Astrocyte (in vitro differentiated cells and primary cell): Measurements from ENCODE around the gene OTOP3. TPM values are rescaled to one million over a fixed set of nuclear protein-coding genes. Genes with fewer than 3 reads are reported as not detected.

Experiments
- DNase-seq: peaks from one replicate; pipeline ENCODE4 v3.0.0-alpha.2; 2010; ENCODE audit warnings: low read depth
- FAIRE-seq: peaks from 2 replicates; lab custom pipeline; 2011; peaks lifted over from hg19 to GRCh38; lab: Jason Lieb, UNC
- H2AFZ ChIP-seq: 2 replicates; pipeline ENCODE4 v1.6.0; 2012; ENCODE audit warnings: low read depth, low read length, inconsistent platforms
- H3K27ac ChIP-seq: 2 replicates; pipeline ENCODE4 v1.5.1; 2011; ENCODE audit warnings: low read depth, low read length, inconsistent platforms
- H3K27me3 ChIP-seq: 2 replicates; pipeline ENCODE4 v1.6.0; 2011; ENCODE audit warnings: low read length, inconsistent platforms; ENCODE audit not compliant: insufficient read depth
- H3K36me3 ChIP-seq: 2 replicates; pipeline ENCODE4 v1.5.1; 2011; ENCODE audit warnings: low read length, inconsistent platforms; ENCODE audit not compliant: insufficient read depth
- H3K4me1 ChIP-seq: 2 replicates; pipeline ENCODE4 v1.5.1; 2011; ENCODE audit warnings: low read length, inconsistent platforms; ENCODE audit not compliant: insufficient read depth
- H3K4me2 ChIP-seq: 2 replicates; pipeline ENCODE4 v1.6.0; 2012; ENCODE audit warnings: low read length, inconsistent platforms
- H3K4me3 ChIP-seq: 2 replicates; pipeline ENCODE4 v1.5.1; 2011; ENCODE audit warnings: low read depth, mild to moderate bottlenecking, low read length, inconsistent platforms; ENCODE audit not compliant: insufficient read depth
- H3K79me2 ChIP-seq: 2 replicates; pipeline ENCODE4 v1.6.0; 2012; ENCODE audit warnings: mild to moderate bottlenecking, low read length, inconsistent platforms; ENCODE audit not compliant: insufficient read depth
- H3K9ac ChIP-seq: 2 replicates; pipeline ENCODE4 v1.6.0; 2012; ENCODE audit warnings: mild to moderate bottlenecking, low read length, inconsistent platforms
- H3K9me3 ChIP-seq: 2 replicates; pipeline ENCODE4 v1.5.1; 2012; ENCODE audit warnings: low read depth, mild to moderate bottlenecking, low read length, inconsistent platforms; ENCODE audit not compliant: insufficient read depth
- H4K20me1 ChIP-seq: 2 replicates; pipeline ENCODE4 v1.6.0; 2012; ENCODE audit warnings: low read length, inconsistent platforms; ENCODE audit not compliant: insufficient read depth
- H3K27ac Mint-ChIP-seq: one replicate; pipeline ENCODE4 v1.8.0; 2021; ENCODE audit warnings: mild to moderate bottlenecking, mixed read lengths; ENCODE audit not compliant: unreplicated experiment
- H3K27me3 Mint-ChIP-seq: one replicate; pipeline ENCODE4 v1.8.0; 2021; ENCODE audit warnings: low read depth, mixed read lengths; ENCODE audit not compliant: unreplicated experiment
- H3K36me3 Mint-ChIP-seq: one replicate; pipeline ENCODE4 v1.8.0; 2021; ENCODE audit warnings: low read depth, mixed read lengths; ENCODE audit not compliant: unreplicated experiment
- H3K4me1 Mint-ChIP-seq: one replicate; pipeline ENCODE4 v1.8.0; 2021; ENCODE audit warnings: low read depth, mixed read lengths; ENCODE audit not compliant: unreplicated experiment
- H3K4me3 Mint-ChIP-seq: one replicate; pipeline ENCODE4 v1.8.0; 2021; ENCODE audit warnings: mild to moderate bottlenecking, moderate library complexity, mixed read lengths; ENCODE audit not compliant: unreplicated experiment
- H3K9me3 Mint-ChIP-seq: one replicate; pipeline ENCODE4 v1.8.0; 2021; ENCODE audit warnings: mild to moderate bottlenecking, mixed read lengths; ENCODE audit not compliant: unreplicated experiment
- EZH2 ChIP-seq: IDR thresholded peaks from 2 replicates; pipeline ENCODE4 v1.6.1; 2012; ENCODE audit warnings: mild to moderate bottlenecking, low read length, inconsistent platforms; ENCODE audit not compliant: insufficient read depth
- total RNA-seq: library from RNA; stranded (reverse); gene quantifications from 2 replicates; pipeline ENCODE4 v1.2.1, GENCODE V29; 2021
- TF ChIP-seq, protein P1 (sequence below): IDR thresholded peaks from 2 replicates; pipeline ENCODE4 v1.5.1; 2011; ENCODE audit warnings: low read depth, mild to moderate bottlenecking, inconsistent platforms, low read length, moderate library complexity; ENCODE audit not compliant: insufficient read depth

The OTOP3 gene
- total RNA-seq, 1 donor from 2014 or later: not detected

DNA sequence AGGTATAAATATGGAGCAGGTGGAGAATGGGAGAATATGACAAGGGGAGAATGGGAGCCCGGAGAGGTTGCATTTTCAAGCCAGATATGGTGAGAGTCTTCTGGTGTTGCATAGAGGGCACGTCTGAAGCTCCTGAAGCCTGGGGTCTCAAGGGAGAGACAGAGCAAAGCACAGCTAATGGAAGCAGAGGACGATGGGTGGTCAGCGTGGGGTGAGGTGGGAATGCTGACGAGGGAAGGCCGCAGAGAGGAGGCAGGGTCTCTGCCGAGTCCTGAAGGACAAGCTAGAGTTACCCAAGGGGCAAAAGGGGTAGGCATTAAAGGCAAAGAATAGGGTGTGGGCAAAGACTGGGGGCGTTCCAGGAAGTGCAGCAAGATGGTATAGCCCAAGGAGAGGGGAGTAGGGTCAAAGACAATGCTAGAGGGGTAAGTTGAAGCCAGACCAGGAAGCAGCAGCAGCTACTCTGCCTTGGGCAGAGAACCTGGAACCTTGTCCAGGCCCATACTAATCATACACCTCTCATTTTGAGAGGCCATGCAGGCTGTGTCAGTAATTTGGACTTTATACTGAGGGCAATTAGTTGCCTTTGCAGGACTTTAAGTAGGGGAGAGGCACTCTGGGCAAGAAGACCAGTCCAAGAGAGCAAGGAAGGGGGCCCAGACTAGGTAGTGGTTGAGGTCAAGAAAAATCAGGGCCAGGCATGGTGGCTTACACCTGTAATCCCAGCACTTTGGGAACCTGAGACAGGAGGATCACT is 2.7 kb downstream of the OTOP3 start:
- Histone ChIP-seq H2AFZ (no peak overlapping the region), H3K4me2 (no peak overlapping the region), H4K20me1 (no peaks in the 10 kb centered on the region), H3K4me1 (no peaks in the 10 kb centered on the region), H3K27me3 (peaks cover 43% of the 10 kb centered on the region), H3K9me3 (no peaks in the 10 kb centered on the region), H3K36me3 (no peaks in the 10 kb centered on the region), H3K9ac (no peak overlapping the region), H3K79me2 (no peaks in the 10 kb centered on the region), H3K27ac (no peak overlapping the region), H3K4me3 (no peak overlapping the region)
- peaks cover 75% of the 10 kb centered on the region for H3K27me3 Mint-ChIP-seq
- no peak for FAIRE-seq
- peaks cover 3% of the 10 kb centered on the region for H3K9me3 Mint-ChIP-seq
- TF ChIP-seq EZH2: no peak
- TF ChIP-seq, protein P1, sequence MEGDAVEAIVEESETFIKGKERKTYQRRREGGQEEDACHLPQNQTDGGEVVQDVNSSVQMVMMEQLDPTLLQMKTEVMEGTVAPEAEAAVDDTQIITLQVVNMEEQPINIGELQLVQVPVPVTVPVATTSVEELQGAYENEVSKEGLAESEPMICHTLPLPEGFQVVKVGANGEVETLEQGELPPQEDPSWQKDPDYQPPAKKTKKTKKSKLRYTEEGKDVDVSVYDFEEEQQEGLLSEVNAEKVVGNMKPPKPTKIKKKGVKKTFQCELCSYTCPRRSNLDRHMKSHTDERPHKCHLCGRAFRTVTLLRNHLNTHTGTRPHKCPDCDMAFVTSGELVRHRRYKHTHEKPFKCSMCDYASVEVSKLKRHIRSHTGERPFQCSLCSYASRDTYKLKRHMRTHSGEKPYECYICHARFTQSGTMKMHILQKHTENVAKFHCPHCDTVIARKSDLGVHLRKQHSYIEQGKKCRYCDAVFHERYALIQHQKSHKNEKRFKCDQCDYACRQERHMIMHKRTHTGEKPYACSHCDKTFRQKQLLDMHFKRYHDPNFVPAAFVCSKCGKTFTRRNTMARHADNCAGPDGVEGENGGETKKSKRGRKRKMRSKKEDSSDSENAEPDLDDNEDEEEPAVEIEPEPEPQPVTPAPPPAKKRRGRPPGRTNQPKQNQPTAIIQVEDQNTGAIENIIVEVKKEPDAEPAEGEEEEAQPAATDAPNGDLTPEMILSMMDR: no peak
- no peak overlapping the region for H3K27ac Mint-ChIP-seq
- no peaks in the 10 kb centered on the region for H3K36me3 Mint-ChIP-seq
- no peak overlapping the region for H3K4me3 Mint-ChIP-seq
- DNase-seq: no peak
- no peaks in the 10 kb centered on the region for H3K4me1 Mint-ChIP-seq

DNA sequence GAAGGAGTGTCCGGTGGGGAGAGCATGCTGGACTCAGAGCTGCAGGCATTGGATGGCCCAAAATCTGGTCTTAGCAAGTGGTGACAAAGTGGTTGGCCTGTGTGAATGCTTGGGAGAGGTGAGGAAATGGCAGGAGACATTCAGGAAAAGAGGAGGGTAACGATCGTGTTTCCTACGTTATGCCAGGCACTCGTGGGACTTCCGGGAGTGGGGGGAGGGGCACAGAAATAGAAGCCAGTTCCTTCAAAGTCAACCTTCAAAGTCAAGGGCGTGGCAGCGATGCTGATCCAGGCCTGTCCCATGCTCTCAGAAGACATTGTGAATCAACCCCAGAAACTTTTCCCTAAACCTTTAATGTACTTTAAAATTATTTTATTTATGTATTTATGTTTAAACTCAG is 3.8 kb downstream of the OTOP3 start:
- Histone ChIP-seq H3K27me3 (peaks cover 42% of the 10 kb centered on the region), H3K9me3 (no peaks in the 10 kb centered on the region), H3K4me3 (no peak overlapping the region), H3K79me2 (no peaks in the 10 kb centered on the region), H3K4me1 (no peaks in the 10 kb centered on the region), H3K4me2 (no peak overlapping the region), H3K9ac (no peak overlapping the region), H2AFZ (no peak overlapping the region), H3K27ac (no peak overlapping the region), H4K20me1 (no peaks in the 10 kb centered on the region), H3K36me3 (no peaks in the 10 kb centered on the region)
- Mint-ChIP-seq H3K9me3 (peaks cover 3% of the 10 kb centered on the region), H3K4me3 (peak overlapping the region; percentile 10), H3K27ac (no peak overlapping the region), H3K36me3 (no peaks in the 10 kb centered on the region), H3K27me3 (peaks cover 76% of the 10 kb centered on the region), H3K4me1 (no peaks in the 10 kb centered on the region)
- DNase-seq (no peak), FAIRE-seq (no peak)
- TF ChIP-seq, protein P1: no peak
- no peak for TF ChIP-seq EZH2

DNA sequence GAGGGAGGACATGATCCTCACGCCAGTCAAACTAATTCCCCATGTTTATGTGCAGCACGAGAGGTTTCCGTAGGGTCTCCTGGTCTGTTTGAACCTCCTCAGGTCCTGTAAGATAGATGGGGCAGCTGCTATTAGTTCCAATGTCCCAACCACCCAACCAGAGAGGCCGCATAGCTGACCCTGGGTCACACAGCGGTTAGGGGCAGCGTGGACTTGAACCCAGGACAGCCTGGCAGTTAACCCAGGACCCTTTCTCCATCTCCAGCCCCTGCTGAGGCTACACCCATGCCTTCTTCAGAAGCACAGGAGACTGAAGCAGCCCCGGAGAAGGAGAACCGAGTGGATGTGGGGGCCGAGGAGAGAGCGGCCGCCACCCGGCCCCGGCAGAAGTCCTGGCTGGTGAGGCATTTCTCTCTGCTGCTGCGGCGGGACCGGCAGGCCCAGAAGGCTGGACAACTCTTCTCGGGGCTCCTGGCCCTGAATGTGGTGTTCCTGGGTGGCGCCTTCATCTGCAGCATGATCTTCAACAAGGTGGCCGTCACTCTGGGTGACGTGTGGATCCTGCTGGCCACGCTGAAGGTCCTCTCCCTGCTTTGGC is 5.5 kb downstream of the OTOP3 start:
- Histone ChIP-seq H3K27me3 (peaks cover 32% of the 10 kb centered on the region), H3K79me2 (no peaks in the 10 kb centered on the region), H3K9ac (no peak overlapping the region), H3K36me3 (no peaks in the 10 kb centered on the region), H2AFZ (no peak overlapping the region), H3K4me2 (no peak overlapping the region), H4K20me1 (no peaks in the 10 kb centered on the region), H3K4me1 (no peaks in the 10 kb centered on the region), H3K27ac (no peak overlapping the region), H3K9me3 (no peaks in the 10 kb centered on the region), H3K4me3 (no peak overlapping the region)
- Mint-ChIP-seq H3K4me1 (no peaks in the 10 kb centered on the region), H3K27ac (no peak overlapping the region), H3K36me3 (no peaks in the 10 kb centered on the region), H3K4me3 (no peak overlapping the region), H3K9me3 (peaks cover 3% of the 10 kb centered on the region), H3K27me3 (peaks cover 79% of the 10 kb centered on the region)
- DNase-seq (no peak), FAIRE-seq (no peak)
- TF ChIP-seq EZH2: no peak
- TF ChIP-seq, protein P1: no peak
